Testis (tissue), 2 donors: ENCODE results near the gene MRPS14.

Experiments used
- CTCF ChIP-seq, 3 experiments: fragments of 450-650 bp in 2 of 3; fragments of 200-600 bp in 1 of 3; sonication (generic) in 1 of 3; IDR thresholded peaks; one replicate each; pipeline ENCODE4 v1.5.1; 2016 to 2019; ENCODE audit warnings: antibody characterized with exemption in 3 of 3, mild to moderate bottlenecking in 2 of 3, moderate library complexity in 1 of 3
- POLR2A ChIP-seq: fragments of 450-650 bp; IDR thresholded peaks from one replicate; pipeline ENCODE4 v1.6.1; 2017; ENCODE audit warnings: antibody characterized with exemption, mild to moderate bottlenecking, moderate library complexity

GRCh38 chr1:175043824-175044223 lies 20.6 kb upstream of the MRPS14 start:
- TF ChIP-seq CTCF (IDR thresholded peaks at IDR 0.05), result no peak
- no peak for TF ChIP-seq POLR2A
